Left colon (tissue), 2 donors: ENCODE measurements around the gene DUOXA2. TPM values are rescaled to one million over a fixed set of nuclear protein-coding genes. Genes with fewer than 3 reads are reported as not detected.
"Not testable (repeated sequence)": the region's sequence is repeated elsewhere in the genome, so short reads cannot be mapped to it uniquely, and the experiment has no call there.

ENCODE experiments used
- ATAC-seq: fragments of 200-7000 bp; cut with Tn5 transposase; one replicate; pipeline ENCODE4 v1.9.1; 2020; ENCODE audit warnings: mild to moderate bottlenecking, moderate library complexity
- DNase-seq, 2 donors: peaks; one replicate each; pipeline ENCODE4 v3.0.0-alpha.2; 2020
- intact Hi-C, 2 donors: fragments of 100-400 bp; cut with DNase I in 1 of 2; cut with micrococcal nuclease in 1 of 2; formaldehyde crosslinking; loops; one replicate each; pipeline versions ENCODE4 v1.11.2 to v1.14.0; 2022; cut with DNase I, micrococcal nuclease
- total RNA-seq, 2 donors: library from RNA; stranded (reverse); fragmentation: NEBNext Ultra II Directional; extraction: Animal tissue kit (Norgen Biotek cat#: 25700); gene quantifications; one replicate each; pipeline ENCODE4 v1.2.1, GENCODE V29; 2021
- donor health status: DM: no; HTN: no; CAD: no.
- donor health status: DM: yes; HTN: yes; CAD: no.

DUOXA2 gene
- total RNA-seq, 2 donors from 2014 or later = 1.3 to 4.9 TPM

DNA sequence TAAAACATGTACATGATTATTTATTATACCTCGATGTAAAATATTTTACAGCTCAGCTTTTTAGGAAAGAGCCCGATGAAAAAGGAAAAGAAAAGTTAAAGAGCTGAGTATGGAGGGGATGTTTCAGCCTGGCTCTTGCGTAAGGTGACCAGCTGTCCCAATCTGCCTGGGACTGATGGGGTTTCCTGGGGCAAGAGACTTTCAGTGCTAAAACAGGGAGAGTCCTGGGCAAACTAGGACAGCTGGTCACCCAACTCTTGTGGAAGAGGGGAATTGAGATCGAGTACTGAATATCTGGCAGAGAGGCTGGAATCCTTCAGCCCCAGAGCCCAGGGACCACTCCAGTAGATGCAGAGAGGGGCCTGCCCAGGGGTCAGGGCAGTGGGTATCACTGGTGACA, 21.1 kb upstream of the DUOXA2 start:
- no peak for ATAC-seq
- intact Hi-C loops = no loop called here
- peak in 1 of 2 donors; percentile 10 for DNase-seq

DNA sequence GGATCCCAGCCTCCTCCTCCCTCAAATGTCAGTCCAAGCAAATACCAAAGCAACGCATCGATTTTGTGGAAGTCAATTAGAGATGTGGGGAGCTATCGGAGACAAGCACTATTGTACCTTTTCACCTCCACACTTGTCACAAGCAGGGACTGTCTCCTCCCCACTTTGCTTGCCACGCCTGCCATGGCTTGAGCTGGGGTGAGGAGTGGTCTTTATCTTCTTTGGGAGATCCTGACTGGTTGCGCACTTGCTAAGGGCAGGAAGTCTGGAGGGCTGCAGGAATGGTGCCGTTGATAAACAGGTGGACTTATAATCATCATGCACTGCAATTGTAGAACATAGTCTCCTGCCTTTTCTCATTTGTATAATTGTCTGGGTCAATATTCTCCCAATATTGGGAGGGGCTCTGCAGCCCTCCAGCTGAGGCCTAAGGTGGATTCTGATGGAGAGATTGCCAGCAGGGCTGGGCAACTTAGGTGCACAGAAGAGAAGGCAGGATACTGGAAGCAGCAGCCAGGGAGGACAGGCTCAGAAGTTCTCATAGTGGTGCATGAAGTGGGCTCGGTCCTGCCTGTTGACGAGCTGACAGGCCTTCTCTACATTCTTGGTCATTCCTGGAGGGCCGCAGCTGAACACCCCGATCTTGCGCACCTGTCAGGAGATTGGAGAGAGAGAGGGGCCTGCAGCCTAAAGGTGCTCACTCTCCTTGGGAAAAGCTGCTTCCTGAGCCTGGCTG, 20.3 kb upstream of the DUOXA2 start:
- intact Hi-C loops = no loop called here
- ATAC-seq (no peak), DNase-seq (peak in 1 of 2 donors; percentile 16)

DNA sequence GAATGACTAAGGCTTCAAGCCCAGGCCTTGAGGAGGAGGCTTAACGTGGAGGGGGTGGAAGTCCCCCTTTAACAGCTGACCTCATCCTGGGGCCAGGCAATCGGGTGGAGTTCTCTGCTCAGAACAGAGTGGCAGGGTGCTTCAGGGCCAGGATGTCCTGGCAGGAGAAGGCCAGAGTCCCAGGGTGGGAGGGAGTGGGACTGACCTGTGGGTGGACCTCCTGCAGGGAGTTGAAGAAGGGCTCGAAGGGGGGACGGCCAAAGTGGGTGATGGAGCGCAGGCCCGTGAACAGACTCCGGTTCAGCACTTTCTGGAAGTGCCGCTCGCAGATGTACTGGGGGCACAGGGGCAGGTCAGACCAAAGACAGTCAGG, 19.8 kb upstream of the DUOXA2 start:
- no peak for ATAC-seq
- DNase-seq = peak in 1 of 2 donors; percentile 22
- intact Hi-C loops = no loop called here

DNA sequence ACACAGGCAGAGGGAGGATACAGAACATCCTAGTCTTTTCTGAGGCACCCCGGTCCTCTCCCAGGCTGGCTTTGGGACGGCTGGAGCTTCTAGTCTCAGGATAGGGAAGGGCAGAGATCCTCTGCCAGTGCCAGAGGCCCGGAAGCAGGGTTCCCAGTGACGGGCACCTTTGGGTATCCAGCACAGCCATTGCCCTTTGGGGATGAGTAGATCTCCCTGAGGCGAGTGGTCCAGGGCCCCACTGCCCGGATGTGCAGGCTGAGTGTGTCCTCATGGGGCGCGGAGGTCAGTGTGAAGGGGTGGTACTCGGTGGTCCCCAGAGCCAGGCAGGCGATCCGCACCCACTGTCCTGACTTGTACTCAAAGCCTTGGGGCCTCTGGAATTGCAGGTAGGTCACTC, 18.5 kb upstream of the DUOXA2 start:
- DNase-seq (peak in 1 of 2 donors; percentile 21), ATAC-seq (no peak)
- intact Hi-C loops = no loop called here

DNA sequence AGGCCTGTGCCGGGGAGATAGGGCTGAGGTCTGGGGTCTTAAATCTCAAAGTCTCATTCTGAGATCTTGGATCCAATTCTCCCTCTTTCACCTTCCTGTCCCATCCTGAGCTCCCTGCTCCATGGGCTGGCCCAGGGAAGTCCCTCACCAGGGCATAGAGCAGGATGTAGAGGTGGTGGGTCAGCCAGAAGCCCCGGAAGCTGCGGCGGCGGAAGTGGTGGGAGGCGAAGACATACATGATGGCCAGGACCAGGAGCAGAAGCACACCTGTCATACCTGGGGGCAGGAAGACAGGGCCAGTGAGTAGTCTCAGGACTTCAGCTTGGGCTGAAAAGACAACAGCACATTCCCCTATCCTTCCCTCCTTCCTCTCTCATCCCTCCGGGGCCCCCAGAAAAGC, 16.7 kb upstream of the DUOXA2 start:
- ATAC-seq (no peak), DNase-seq (peak in 1 of 2 donors; percentile 8)
- intact Hi-C loops = no loop called here

DNA sequence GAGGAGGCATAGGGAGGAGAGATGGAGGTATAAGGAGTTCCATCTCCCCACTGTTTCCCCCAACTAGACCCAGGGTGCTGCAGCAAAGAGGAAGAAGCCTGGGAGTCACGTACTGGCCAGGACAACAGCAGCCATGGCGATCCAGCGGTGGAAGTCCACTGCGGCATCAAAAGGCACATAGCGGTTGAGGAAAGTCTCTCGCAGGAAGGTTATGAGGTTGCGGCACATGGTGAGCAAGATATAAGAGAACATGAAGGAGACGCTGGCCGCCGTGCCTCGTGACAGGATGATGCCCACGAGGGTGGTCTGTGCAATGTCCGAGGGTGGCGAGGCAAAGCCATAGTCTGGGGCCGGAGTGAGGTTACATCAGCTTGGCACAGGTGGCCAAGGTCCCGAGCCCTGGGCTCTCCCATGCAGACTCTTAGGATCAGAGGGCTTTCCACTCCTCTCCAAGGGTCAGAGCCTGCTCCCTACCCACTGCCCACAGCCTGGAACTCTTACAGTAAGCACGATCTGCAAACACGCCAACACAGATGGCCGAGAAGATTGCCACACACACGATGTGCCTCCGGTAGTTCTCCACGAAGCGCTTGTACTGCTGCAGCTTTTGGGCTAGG, 14.5 kb upstream of the DUOXA2 start:
- ATAC-seq = no peak
- DNase-seq = peak in 1 of 2 donors; percentile 19
- intact Hi-C loops = no loop called here

DNA sequence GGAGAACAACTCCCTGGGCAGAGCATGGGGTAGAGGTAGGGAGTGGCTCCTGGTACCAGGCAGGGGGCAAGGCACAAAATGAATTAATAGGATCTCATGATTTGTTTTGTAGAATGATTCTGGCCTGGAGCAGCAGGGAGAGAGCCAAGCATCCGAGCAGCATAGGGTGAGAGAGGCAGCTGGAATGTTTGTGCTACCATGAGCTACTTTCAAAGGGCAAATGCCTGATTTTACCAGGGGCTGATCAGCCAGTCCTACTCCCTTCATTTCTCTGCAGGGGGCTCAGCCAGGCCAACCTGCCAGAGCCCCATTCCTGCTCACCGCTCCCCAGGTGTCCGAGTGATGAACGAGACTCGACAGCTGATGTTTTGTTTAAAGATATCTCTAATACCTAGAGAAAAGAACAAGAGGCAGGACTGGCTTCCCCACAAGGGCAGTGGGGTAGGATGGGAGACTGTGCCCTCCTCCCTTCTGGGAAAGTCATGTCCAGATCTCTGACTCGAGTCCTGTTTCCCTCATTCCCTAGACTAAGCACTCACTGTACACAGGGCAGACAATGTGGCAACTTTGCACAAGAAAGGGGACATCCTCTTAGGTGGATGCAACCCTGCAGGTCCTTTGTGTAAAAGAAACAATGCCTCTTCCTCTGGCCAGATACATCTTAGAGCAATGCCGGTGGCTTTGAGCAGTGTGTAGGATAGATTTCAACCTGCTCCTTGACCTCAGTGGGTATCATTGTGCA, 13.1 kb upstream of the DUOXA2 start:
- intact Hi-C loops = no loop called here
- ATAC-seq (no peak), DNase-seq (peak in 1 of 2 donors; percentile 7)

DNA sequence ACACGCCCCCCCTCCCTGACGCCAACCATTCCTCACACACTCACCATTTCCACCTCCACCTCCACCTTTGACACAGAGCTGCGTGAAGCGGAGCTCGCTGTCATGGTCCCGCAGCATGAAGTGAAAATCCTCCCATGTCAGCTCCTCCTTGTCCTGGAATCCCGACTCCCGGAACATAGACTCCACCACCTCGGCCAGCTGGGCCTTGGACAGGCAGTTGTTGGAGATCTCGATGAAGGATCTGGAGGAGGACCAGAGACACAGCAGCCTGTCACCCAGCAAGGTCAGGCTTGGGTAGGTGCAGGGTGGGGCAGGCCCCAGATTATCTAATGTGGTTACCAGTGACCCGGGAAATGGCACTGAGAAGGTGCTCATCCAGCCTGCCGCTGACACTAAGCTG, 12.4 kb upstream of the DUOXA2 start:
- DNase-seq = peak in 1 of 2 donors; percentile 15
- intact Hi-C loops = no loop called here

DNA sequence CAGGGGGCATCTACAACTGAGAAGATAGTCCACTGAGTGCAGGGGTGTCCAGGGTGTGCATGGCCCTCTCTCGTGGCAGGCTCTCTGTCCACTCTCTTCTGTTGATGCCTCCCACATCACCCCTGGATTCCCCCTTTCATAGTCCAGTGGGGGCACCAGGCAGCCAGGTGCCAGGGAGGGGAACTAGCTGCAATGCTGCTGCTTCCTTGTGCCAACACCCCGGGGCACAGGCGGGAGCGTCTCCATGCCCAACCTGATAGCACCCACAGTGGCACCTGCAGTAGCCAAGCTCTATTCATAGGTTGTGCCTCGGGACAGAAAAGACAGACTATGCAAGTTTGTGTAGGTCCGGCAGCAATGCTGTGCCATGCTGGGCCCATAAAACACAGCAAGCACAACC, 11.9 kb upstream of the DUOXA2 start:
- no peak for ATAC-seq
- intact Hi-C loops = no loop called here
- peak in 1 of 2 donors; percentile 14 for DNase-seq

More for the DNA sequence above, 12.4 kb upstream of the DUOXA2 start:
- no peak for ATAC-seq

DNA sequence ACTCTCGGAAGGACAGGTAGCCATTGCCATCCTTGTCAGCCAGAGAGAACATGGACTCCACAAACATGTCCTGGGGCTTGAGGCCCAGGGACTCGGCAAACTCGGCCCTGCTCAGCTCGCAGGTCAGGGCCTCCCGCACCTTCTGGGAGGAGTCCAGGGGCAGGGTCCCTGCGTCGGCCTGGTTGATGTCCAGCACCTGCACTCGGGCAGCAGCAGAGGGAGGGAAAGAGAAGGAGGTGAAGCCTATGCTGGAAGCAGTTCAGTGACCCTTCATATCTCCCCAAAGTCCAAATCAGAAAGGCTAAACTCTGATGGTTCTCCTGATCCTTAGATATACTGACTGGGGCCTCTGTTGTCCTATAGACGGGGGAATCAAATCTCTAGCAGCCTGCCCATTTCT, 10.0 kb upstream of the DUOXA2 start:
- DNase-seq, ATAC-seq, intact Hi-C loops: not testable (repeated sequence)

DNA sequence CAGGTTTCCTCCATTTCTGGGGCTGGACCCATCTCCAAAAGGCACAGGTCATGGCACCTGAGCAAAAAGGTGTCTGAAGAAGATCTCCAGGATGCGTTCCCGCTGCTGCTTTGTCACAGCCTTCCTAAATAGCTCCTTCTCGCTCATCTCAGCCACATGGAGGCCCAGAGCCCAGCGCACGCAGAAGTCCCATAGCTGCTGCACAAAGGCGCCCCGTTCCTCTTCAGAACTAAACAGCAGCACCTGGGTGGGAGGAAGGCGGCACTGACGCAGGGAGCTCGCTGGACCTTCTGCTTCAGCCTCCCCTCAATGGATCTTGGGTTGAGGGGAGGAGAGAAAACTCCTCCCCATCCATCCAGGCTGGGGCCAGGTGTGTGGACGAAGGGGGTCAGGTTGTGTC, 8.5 kb upstream of the DUOXA2 start:
- DNase-seq (peak in 1 of 2 donors; percentile 5), ATAC-seq (no peak)
- intact Hi-C loops = no loop called here

DNA sequence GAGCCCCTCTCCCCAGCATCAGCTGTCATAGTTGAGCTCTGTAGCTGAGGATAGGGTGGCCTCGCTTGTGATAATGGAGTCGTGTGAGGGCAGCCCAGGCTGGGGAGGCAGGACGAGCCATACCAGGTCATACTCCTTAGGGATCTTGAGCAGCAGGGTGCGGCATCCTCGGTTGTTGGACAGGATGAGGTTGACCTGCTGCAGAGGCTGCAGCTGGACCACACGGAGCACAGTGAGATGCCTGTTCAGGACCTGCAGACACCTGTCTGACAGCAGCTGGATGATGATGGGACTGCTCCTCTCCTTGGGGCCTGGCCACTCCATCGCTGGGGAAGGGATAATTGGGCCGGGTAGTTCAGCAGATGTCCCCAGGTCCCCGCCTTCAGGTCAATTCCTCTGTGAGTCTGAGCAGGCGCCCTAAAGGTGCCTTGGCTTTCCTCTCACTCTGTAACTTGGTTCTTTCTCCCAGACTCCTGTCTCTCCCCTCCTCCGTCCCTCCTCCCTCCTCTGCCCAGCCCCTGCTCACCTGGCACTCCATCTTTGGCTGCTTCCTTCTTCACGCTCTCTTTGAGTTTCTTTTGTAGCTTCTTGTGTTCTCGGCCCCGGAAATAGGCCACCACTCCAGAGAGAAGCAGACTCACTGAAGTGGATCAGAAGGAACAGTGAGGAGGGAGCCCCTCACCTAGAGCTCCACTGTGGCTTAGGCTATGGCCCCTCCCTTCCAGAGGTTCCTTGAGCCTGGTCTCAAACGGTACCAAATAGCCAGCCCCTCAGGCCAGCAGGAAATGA, 7.9 kb upstream of the DUOXA2 start:
- intact Hi-C loops = no loop called here
- no peak for ATAC-seq
- DNase-seq = peak in 1 of 2 donors; percentile 9

DNA sequence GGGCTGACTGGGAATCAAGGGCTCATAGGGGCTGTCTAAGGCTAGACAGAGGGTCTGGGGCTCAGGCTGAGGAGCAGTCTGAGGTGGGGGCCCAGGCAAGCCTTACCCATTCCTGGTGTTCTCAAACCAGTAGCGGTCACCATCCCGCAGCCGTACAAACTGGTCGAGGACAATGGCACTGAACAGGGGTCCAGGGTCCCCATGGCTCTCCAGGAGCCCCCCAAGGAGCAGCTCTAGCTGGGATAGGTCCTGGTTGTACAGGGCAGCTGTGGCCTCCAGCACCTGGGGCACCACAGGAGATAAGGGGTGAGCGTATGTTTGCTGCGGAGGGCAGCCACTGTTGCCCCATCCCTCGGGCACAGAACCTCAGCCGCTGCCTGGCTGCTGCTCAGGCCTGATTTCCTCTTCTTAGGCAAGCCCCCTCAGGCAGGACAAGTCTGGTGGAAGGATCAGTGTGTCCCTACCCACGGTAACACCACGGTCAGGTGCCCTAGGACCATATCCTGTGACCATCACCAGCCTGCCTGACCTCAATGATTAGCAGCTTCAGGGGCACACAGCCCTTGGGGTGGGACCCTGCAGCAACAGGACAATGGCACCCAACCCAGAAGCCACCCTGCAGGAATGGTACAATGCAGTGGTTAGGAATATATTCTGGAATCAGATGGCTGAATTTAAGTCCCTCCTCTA, 6.0 kb upstream of the DUOXA2 start:
- intact Hi-C loops = no loop called here
- ATAC-seq (no peak), DNase-seq (no peak)

DNA sequence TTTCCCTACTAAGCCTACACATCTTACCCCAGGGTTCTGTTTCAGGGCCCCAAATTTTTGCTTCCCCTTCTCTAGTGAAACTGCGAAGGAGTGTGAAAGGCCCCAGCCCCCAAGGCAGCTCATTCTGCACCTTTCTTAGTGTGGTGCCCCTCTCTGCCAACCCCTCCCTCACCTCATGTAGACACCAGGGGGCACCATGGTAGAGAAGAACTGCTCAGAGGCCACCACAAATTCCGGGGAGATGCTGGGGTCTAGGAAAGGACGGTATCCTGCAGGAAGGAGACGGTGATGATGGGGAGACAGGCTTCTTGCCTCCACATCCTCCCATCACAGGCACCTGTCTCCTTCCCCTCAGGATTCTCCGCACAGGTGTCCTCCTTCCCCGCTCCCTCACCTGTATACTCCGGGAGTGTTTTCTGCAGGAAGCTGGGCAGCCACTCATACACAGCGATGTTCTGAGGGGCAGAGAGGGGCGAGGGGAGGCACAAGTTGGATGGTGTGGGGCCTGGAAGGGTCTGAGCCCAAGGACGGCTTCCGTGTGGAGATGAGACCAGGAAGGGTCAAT, 3.8 kb upstream of the DUOXA2 start:
- intact Hi-C loops = no loop called here
- ATAC-seq (no peak), DNase-seq (no peak)

DNA sequence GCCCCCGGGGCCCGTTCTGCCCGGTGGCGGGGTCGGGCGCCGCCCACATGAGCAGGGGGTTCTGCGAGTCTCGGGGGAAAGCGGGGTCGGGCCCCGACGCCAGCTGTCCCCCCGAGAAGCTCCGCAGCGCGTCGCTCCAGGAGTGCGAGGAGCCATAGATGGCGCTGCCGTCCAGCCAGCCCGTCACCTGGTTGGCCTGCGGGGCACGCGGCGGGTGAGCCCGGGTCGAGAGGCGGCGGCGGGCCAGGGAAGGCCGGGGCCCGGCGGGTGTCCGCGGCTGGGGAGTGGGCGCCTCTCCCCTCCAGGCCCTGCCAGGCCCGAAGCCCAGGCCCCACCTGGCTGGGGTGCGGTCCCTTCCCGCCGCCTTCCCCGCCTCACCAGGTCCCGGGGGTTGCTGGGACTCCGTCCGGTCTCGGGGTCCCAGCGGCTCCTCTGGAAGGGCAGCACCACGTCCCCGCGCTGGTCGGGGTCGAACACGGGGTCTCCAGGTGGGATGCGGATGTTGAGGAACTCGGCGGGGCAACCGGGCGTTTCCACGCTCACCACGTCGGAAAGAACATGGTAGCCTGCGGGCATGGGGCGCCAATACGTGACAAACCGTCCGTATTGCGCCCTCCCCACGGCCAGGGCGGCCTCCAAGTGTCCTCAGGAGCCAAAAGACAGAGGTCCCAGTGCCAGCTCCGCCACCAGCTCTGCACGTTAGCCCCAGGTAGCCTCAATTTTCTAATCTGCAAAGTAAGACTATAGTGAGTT, 2.6 kb upstream of the DUOXA2 start:
- ATAC-seq (no peak), DNase-seq (no peak)
- intact Hi-C loops = no loop called here

DNA sequence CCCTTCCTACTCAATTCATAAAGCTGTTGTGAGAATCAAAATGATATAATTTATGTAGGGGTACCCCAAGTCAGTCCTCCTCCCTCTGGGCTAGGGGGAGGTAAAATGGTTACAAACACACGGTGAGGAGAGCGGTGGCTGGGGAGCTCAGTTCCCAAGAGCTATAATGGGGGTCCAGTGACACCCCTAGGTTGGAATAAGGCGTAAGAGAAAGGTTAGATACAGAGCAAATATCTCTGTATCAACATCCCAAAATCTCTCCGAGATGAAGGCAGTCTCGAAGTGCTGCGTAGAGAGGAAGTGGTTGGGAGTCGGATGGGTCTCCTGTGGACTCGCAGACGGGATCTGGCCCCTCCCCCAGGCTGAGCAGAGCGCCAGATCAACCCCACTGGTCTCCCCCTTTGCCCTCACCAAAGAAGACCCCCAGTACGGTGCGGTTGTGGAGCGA, 2.0 kb upstream of the DUOXA2 start:
- DNase-seq = no peak
- no peak for ATAC-seq
- intact Hi-C loops = no loop called here

DNA sequence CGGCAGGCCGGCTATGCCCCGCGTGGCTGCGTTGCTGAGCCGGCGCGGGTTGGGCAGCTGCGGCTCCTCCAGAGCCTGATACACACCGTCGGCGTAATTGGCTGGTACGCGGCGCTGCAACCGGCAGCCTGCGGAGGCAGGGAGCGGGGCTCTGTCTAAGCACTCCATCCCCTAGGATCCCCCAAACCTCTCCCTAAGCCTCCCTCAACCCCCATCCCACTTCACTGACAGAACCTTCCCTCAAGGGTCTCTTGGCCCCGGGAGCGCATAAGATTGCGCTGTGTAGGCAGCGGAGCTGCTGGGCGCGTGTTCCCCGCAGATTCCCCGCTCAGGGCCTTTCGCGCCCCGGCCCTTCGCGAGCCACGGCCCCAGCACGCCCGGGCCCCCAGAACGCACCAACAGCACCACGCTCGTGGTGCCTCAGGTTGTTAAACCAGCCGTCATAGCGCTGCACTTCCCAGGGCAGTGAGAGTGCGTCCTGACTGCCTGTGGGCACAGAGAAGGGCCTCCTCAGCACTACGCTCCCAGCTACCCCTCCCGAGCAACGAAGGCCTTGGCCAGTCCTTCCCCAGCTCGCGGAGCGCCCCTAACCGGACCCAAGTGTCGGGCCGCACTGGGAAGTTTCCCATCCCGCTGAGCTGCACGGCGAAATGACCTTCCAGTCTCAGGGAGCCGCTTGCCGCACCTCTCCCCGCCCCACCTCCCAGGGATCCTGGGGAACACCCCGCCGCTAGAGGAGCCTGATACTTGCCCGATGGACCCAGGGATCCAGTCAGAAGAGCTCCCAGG, 1.3 kb upstream of the DUOXA2 start:
- no peak for DNase-seq
- peak; percentile 47 for ATAC-seq
- intact Hi-C loops = no loop called here
